Stimulated activated CD8-positive, alpha-beta memory T cell treated with anti-CD3 and anti-CD28 coated beads, Interleukin-15, amount 100 ng/mL, for 24 hours (primary cell): ENCODE measurements around the gene WDR27.
"Not testable (repeated sequence)": the region's sequence is repeated elsewhere in the genome, so short reads cannot be mapped to it uniquely, and the experiment has no call there.

Source experiments
- DNase-seq: peaks from one replicate; pipeline ENCODE4 v3.0.0-alpha.2; 2020; ENCODE audit warnings: low read depth

The WDR27 gene

DNA sequence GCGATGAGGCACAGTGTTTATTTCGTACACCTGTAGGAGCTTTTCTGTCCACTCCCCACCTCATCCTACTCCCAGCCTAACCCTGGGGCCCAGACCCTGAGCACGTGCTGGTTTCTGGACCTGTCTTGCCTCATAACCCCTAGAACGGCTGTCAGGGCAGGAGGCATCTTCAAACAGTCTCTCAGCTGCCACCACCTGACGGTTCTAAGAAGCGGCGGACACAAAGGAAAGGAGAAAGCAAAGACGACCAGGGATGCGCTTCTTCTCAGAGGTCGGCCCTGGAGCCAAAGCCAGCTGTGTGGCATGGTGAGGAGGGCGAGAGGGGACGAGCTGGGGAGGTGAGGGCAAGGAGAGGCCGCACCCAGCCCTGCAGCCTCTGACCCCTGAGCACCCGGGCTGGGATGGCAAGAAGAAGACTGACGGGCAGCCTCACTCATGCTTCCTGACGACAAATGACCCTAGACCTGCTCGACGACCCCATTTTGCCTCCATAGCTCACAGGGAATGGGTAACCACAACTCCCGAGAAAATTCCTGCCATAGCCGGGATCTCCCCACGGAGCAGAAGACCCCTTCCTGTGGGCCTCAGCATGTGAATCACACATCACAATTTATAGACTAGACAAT, 62.1 kb downstream of the WDR27 start:
- no peak for DNase-seq

- DNase-seq, result no peak
Observed at GRCh38 chr6:169638915-169639314, 62.9 kb downstream of the WDR27 start.

- DNase-seq, result no peak
Observed at GRCh38 chr6:169638388-169638787, 63.4 kb downstream of the WDR27 start.

- DNase-seq, result no peak
Observed at GRCh38 chr6:169635345-169635744, 66.5 kb downstream of the WDR27 start.

DNA sequence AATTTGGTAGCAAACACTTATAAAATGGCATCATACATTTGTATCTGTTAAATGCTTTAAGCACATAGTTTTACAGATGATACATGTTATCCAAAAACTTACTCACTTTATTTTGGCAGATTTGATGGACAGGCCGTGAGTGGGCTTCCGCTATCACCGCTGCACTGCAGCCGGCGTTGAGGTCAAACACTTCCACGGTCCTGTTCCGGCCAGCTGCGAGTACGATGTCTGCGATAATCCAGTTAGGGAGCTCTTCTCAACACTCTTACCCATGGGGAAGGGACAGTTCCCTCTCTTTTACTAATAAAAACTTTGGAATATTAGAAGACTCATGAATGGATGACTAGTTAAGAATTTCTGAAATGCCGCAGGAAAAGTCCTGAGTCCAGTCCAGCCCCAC, 69.0 kb downstream of the WDR27 start:
- DNase-seq, result no peak

- DNase-seq, result no peak
Observed at GRCh38 chr6:169629256-169629655, 72.6 kb downstream of the WDR27 start.

DNA sequence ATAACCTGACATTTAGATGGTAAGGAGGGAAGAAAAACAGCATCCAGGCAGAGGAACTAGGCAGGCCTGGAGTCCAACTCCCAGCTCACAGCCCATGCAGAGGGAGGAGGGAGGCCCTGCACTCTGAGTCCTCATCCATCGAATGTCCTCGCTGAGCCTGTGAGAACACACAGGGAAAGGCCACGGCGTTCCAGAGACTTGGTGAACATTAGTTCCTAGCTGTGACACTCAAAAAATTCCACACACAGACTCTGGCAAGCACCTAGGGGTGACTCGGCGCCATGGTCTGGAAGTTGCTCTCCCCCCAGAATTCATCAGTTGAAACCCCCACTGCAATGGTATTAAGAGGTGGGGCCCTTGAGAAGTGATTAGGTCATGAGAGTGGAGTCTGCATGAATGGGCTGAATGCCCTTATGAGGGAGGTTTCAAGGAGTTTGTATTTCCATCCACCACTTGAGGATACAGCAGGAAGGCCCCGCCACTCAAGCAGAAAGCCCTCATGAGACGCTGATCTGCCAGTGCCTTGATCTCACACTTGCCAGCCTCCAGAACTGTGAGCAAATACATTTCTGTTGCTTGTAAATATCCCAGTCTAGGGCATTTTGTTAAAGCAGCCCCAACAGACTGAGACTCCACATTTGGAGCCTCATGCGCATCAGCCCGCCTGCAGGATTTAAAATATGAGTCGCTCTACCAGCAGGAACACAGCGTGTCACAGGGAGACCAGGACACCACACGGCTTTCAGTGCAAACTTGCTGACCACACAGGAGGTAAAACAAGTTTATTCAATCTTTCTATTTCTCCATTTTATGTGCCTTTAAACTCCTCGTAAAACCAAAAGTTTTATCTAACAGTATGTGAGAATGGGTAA, 73.9 kb downstream of the WDR27 start:
- no peak for DNase-seq

DNA sequence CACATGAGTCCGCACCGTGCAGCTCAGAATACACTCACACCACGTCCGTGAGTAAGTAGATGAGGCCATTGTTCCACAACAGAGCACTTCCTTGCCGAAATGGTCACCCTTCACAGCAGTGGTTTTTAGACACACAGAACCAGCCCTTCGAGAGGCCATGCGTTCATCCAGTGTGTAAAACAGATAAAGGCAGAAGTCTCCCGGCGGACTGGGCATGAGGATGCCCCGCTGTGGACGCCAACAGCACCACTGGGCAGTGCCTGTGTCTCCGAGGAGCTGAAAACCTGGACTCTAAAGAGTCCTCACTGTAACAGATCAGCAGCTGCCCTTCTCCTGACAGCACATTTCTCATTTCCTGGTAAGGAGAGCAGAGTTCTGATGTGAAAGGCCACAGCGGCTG, 75.2 kb downstream of the WDR27 start:
- DNase-seq, result no peak

DNA sequence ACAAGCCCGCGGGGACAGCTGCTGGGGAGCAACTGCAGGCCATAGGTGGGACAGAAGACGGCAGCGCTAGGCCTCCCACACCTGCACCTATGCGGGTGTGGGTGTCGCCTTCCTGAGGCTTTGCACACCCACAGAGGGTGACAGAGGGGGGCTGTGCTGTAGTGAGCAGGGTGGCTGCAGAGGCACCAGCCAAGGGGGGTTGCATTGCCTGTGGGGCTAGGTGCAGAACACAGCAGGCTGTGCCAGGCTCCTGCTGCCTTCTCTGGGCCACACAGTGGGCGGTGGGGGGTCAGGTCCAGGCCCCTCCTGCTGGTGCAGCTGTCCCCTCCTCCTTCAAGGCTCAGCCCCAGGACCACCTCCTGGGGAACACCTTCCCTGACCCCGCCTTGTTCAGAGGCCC, 75.7 kb downstream of the WDR27 start:
- DNase-seq, result no peak

DNA sequence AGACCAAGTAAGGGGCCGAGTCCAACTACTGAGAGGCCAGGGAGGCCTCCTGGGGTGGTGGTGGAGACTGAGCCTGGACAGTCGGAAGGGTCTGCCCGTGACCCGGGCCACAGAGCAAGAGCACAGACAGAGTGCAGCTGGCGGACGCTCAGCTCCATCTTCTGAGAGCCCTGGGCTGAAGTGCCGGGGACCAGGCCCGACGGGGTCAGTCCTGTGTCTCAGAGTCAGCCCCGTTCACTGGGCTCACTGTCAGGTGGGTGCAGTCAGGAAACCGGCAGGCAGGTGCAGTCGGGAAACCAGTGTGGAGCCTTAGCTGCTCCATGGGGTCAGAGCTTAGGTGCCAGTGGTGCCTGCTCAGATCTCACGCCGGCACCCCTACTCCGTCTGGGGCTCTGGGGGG, 76.5 kb downstream of the WDR27 start:
- no peak for DNase-seq

GRCh38 chr6:169624785-169625184, 77.0 kb downstream of the WDR27 start:
- DNase-seq, result no peak

DNA sequence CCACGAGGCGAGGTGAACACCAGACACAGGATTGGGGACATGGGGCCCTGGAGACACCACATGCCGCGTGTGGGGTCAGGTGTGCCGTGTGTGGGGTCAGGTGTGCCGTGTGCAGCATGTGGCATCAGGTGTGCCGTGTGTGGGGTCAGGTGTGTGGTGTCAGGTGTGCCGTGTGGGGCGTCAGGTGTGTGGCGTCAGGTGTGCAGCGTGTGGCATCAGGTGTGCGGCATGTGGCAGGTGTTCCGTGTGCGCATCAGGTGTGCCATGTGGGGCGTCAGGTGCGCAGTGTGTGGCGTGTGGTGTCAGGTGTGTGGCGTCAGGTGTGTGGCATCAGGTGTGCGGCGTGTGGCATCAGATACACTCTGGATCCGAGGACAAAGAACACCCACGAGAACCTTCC, 77.9 kb downstream of the WDR27 start:
- DNase-seq, result no peak

GRCh38 chr6:169623343-169623742, 78.5 kb downstream of the WDR27 start:
- DNase-seq, result no peak

DNA sequence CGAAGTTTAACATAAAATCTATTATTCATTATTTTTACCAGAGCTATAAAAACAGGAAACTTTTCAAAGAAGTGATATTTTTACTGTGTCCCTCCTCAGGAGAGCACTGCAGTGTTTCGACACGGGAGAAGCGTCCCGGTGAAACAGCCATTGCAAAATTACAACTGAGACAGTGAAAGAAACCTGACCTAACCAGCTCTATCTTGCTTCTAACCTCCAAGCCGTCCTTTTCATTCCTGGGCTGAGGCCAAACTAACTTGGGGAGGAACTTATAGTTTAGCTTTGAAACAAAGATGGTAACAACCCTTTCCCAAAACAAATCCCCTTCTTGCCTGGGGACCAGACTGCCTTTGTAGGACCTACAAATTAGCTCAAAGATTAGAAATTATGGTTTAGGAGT, 79.2 kb downstream of the WDR27 start:
- no peak for DNase-seq

DNA sequence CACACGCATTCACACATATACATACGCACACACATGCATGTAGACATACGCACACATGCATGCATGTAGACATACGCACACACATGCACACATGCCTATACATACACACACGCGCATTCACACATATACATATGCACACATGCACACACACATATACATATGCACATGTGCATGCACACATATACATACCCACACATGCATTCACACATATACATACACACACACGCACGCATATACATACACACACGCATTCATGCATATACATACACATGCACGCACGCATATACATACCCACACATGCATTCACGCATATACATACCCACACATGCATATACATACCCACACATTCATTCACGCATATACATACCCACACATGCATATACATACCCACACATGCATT, 80.5 kb downstream of the WDR27 start:
- no peak for DNase-seq

- DNase-seq, result no peak
Observed at GRCh38 chr6:169620171-169621130, 81.4 kb downstream of the WDR27 start.

DNA sequence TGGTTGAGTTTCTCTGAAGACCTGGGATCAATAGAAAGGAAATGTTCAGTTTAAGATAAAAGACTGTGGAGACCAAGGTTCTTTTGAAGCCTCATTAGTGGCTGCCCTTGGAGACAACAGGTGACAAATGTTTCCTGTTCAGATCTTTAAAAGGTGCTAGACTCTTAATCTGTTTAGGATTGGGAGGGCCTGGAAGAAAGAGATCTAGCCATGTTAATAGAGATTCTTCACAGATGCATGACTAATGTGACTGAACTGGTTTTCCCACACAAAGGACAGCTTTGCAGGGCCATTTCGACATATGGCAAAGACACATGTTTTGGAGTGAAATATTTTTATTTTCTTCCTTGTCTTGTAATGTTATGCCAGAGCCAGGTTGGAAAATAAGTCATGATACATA, 82.2 kb downstream of the WDR27 start:
- DNase-seq, result no peak

- DNase-seq, result no peak
Observed at GRCh38 chr6:169618526-169619490, 83.0 kb downstream of the WDR27 start.

GRCh38 chr6:169617562-169617961, 84.3 kb downstream of the WDR27 start:
- DNase-seq, result no peak

DNA sequence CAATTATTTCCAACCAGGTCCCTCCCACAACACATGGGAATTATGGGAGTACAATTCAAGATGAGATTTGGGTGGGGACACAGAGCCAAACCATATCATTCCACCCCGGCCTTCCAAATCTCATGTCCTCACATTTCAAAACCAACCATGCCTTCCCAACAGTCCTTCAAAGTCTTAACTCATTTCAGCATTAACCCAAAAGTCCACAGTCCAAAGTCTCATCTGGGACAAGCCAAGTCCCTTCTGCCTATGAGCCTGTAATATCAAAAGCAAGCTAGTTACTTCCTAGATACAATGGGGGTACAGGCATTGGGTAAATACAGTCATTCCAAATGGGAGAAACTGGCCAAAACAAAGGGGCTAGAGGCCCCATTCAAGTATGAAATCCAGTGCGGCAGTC, 93.2 kb downstream of the WDR27 start:
- DNase-seq, result not testable (repeated sequence)

GRCh38 chr6:169604076-169604475, 97.8 kb downstream of the WDR27 start:
- DNase-seq, result no peak
